ENCODE results near the gene BRI3. TPM values are rescaled to one million over a fixed set of nuclear protein-coding genes. Genes with fewer than 3 reads are reported as not detected.

BRI3 gene, protein sequence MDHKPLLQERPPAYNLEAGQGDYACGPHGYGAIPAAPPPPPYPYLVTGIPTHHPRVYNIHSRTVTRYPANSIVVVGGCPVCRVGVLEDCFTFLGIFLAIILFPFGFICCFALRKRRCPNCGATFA
- 10 to 100 TPM; 23.5 to 51.9 (median 38.0) TPM for total RNA-seq

- Histone ChIP-seq H3K9me3 (no peaks in the 10 kb centered on the region), H3K4me3 (replicated peaks in 1 of 3) (peak within 1 kb of the TSS; percentile 22 to 86 (median 74)), H3K27me3 (no peaks in the 10 kb centered on the region), H3K27ac (peak within 1 kb of the TSS; percentile 94 to 97 (median 94)), H3K36me3 (no peaks in the 10 kb centered on the region), H3K4me1 (peaks cover 35 to 38% of the 10 kb centered on the region in 2 donors)
- WGBS, 2 donors = 0 to 2% methylated on average over 12 to 24 of the region's 92 CpGs
- DNase-seq = peak; percentile 89 to 92
- peak; percentile 69 to 92 for TF ChIP-seq POLR2A (IDR thresholded peaks at IDR 0.05)
- TF ChIP-seq, protein P1, sequence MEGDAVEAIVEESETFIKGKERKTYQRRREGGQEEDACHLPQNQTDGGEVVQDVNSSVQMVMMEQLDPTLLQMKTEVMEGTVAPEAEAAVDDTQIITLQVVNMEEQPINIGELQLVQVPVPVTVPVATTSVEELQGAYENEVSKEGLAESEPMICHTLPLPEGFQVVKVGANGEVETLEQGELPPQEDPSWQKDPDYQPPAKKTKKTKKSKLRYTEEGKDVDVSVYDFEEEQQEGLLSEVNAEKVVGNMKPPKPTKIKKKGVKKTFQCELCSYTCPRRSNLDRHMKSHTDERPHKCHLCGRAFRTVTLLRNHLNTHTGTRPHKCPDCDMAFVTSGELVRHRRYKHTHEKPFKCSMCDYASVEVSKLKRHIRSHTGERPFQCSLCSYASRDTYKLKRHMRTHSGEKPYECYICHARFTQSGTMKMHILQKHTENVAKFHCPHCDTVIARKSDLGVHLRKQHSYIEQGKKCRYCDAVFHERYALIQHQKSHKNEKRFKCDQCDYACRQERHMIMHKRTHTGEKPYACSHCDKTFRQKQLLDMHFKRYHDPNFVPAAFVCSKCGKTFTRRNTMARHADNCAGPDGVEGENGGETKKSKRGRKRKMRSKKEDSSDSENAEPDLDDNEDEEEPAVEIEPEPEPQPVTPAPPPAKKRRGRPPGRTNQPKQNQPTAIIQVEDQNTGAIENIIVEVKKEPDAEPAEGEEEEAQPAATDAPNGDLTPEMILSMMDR (IDR thresholded peaks at IDR 0.05) = no peak
- intact Hi-C loops (cut with DNase I) = no loop called here
Measured at GRCh38 chr7:98280791-98281756, at the start of gene BRI3. TSS of gene BRI3 (plus strand) at chr7:98281686. CDS start at chr7:98281796, 110 bp downstream.

DNA sequence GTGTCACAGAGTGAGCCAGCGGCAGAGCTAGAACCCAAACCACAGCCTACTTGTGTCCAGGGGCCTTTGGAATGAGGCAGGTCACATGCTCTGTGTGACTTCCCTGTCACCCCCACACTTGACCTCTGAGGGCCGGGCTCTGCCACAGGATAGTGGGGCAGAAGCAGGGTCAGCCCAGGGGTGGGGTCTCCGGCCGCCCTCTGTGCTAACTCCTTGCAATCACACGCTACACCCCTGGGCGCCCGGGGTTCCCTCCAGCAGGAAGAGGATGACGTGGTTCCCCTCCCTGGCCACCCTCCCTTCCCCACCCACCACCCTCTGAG is 49.3 kb upstream of the BRI3 start:
- H3K4me3 ChIP-seq (replicated peaks in 1 of 3) = no peak overlapping the region
- H3K36me3 ChIP-seq = peaks cover 0 to 9% of the 10 kb centered on the region in 2 donors
- no peak for DNase-seq
- H3K27me3 ChIP-seq = no peaks in the 10 kb centered on the region
- H3K9me3 ChIP-seq = no peaks in the 10 kb centered on the region
- H3K27ac ChIP-seq = no peak overlapping the region
- intact Hi-C loops (cut with DNase I) = no loop called here
- H3K4me1 ChIP-seq = no peaks in the 10 kb centered on the region
- 90 to 93% methylated on average over 3 to 6 of the region's 8 CpGs for WGBS, 2 donors
- TF ChIP-seq, protein P1 (IDR thresholded peaks at IDR 0.05) = no peak
- no peak for TF ChIP-seq POLR2A (IDR thresholded peaks at IDR 0.05)

DNA sequence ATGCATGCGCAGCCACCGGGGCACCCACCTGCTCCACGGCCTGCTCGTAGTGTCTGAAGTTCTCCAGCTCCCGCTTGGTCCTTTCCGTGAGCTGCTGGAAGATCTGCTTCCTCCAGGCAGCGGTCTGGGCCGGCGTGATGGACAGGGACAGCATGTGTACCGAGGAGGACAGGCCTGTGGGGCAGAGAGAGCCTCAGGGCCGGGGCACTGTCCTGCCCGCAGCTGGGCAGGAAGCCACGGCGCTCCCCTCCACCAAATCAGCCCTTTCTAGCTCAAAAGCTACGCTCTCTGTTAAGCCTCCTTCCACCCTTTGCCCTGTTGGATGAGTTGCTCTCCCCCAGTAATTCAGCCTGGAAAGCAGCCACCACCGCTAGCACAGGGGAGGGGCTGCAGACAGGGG is 48.7 kb upstream of the BRI3 start:
- whole genome bisulfite sequencing, 2 donors = 93 to 95% methylated on average over 13 to 16 of the region's 16 CpGs
- H3K36me3 ChIP-seq = peaks cover under 1 to 9% of the 10 kb centered on the region in 2 donors
- no peaks in the 10 kb centered on the region for H3K4me1 ChIP-seq
- TF ChIP-seq, protein P1 (IDR thresholded peaks at IDR 0.05) = no peak
- TF ChIP-seq POLR2A (IDR thresholded peaks at IDR 0.05) = no peak
- intact Hi-C loops (cut with DNase I) = no loop called here
- no peak for DNase-seq
- H3K9me3 ChIP-seq = no peaks in the 10 kb centered on the region
- H3K4me3 ChIP-seq (replicated peaks in 1 of 3) = no peak overlapping the region
- no peaks in the 10 kb centered on the region for H3K27me3 ChIP-seq
- H3K27ac ChIP-seq = no peak overlapping the region

DNA sequence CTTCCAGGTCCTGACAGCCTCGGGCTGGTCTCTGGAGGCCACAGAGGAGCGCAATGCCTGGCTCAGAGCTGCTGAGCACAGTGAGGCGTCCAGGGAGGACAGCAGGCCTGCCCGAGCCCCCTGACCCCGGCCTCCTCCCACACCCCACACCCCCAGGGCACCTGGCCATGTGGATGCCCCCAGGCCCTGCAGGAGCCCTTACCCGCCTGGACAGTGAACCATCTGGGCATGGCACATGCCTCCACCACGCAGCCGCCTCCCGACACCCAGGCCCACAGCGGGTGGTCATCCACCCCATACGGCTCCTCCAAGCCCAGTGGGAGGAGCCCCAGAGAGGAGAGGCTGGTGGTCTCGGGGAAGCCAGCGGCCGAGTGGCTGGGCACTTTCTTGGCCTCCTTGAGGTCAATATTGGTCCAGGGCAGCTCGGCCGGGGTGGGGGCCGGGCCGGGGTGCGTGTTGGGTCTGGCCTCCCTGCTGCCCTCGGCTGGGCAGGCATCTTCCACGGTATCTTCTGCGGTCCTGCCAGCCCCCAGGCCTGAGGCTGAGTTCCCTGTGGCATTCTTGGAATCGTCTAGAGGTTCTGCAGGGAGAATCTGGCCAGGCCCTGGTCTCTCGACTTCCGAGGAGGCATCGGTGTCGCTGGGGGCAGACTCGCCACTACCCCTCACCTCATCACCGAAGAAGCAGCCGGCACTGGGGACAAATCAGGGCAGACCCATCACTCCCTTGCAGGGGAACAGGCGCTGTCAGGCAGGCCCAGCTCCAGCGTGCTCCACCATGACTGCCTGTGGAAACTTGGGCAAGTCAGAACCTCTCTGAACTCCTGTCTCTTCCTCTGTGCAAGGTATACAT is 48.0 kb upstream of the BRI3 start:
- 90 to 91% methylated on average over 15 to 29 of the region's 32 CpGs for WGBS, 2 donors
- H3K36me3 ChIP-seq = peaks cover 6 to 9% of the 10 kb centered on the region in 2 donors

More for the DNA sequence above, 48.0 kb upstream of the BRI3 start:
- Histone ChIP-seq H3K27ac (no peak overlapping the region), H3K4me3 (replicated peaks in 1 of 3) (no peak overlapping the region), H3K9me3 (no peaks in the 10 kb centered on the region), H3K27me3 (no peaks in the 10 kb centered on the region), H3K4me1 (no peaks in the 10 kb centered on the region)
- intact Hi-C loops (cut with DNase I) = no loop called here
- TF ChIP-seq, protein P1 (IDR thresholded peaks at IDR 0.05) = no peak
- TF ChIP-seq POLR2A (IDR thresholded peaks at IDR 0.05) = no peak
- no peak for DNase-seq
